SH-SY5Y (cell line): ENCODE data around the gene GHRL.

Experiments used
- GATA2 ChIP-seq: IDR thresholded peaks from 2 replicates; pipeline ENCODE4 v1.6.1; 2011; ENCODE audit warnings: mild to moderate bottlenecking, low read depth, low read length
- GATA3 ChIP-seq: IDR thresholded peaks from 2 replicates; pipeline ENCODE4 v1.6.1; 2011; ENCODE audit warnings: low read depth, mild to moderate bottlenecking, low read length, moderate library complexity

DNA sequence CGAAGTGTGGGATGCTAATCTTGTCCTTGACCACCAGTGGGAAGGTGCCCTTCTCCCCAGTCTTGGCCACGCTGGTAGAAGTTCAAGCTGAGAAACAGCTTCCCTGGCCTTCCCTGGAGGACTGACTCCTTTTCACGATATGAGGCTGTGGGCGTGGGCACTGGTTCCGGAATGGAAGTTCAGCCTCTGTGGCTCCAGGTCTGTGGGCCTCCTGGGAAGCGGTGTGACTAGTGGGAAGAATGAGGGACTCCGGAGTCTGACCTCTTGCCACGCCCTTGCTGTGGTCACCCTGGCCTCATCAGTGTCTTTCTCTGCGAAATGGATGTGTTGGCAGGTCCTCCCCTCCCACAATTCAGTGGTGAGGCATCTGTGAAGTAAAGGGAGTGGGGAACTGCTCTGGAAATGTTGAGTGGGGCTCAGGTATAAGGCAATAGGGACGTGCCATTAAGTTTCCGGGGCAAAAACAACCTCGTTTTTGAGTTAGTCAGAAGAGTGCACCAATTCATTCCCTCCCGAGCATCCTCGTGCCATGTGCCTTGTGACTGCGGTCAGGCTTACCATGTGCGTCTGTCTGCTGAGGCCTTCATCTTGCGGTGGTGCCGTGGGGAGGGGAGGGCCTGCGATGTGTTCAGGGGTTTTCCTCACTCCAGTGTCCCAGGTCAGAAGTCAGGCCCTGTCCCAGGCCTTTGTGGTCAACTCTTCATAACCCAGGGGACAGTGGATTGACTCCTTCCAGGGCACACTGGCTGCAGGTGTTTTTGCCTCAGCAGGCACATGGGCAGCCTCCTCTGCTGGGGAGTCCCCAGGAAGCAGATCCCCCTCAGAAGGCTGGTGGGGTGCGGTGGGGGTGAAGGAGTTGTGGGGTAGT, 40.0 kb upstream of the GHRL start:
- TF ChIP-seq GATA2 (no peak), GATA3 (no peak)
